ENCODE measurements around the gene ZC3HAV1L. TPM values are rescaled to one million over a fixed set of nuclear protein-coding genes. Genes with fewer than 3 reads are reported as not detected.

Gene ZC3HAV1L
- total RNA-seq, 4 donors from 2014 or later = 7.3 to 12.4 (median 10.2) TPM

GRCh38 chr7:139072796-139073195 is 37.0 kb upstream of the ZC3HAV1L start:
- H3K36me3 ChIP-seq = peaks cover 0 to 91% of the 10 kb centered on the region in 2 donors
- no peaks in the 10 kb centered on the region for H3K9me3 ChIP-seq
- H3K4me1 ChIP-seq = no peaks in the 10 kb centered on the region
- H3K27ac ChIP-seq = no peak overlapping the region
- H3K27me3 ChIP-seq = no peaks in the 10 kb centered on the region
- TF ChIP-seq POLR2A (IDR thresholded peaks at IDR 0.05) (no peak), EP300 (IDR thresholded peaks at IDR 0.05) (no peak), POLR2AphosphoS5 (IDR thresholded peaks at IDR 0.05) (no peak), CTCF (IDR thresholded peaks at IDR 0.05) (no peak)
- H3K4me3 ChIP-seq = no peak overlapping the region
- ATAC-seq = no peak
- WGBS, 2 donors (ENCODE audit: low coverage in 1 of 2) = 50 to 86% methylated on average over 1 to 3 of the region's 8 CpGs

- Histone ChIP-seq H3K27ac (no peak overlapping the region), H3K9me3 (no peaks in the 10 kb centered on the region), H3K4me1 (no peaks in the 10 kb centered on the region), H3K36me3 (peaks cover 0 to 91% of the 10 kb centered on the region in 2 donors), H3K27me3 (no peaks in the 10 kb centered on the region), H3K4me3 (no peak overlapping the region)
- WGBS, 2 donors (ENCODE audit: low coverage in 1 of 2) = 86 to 100% methylated on average over 2 of the region's 3 CpGs
- TF ChIP-seq EP300 (IDR thresholded peaks at IDR 0.05) (no peak), POLR2AphosphoS5 (IDR thresholded peaks at IDR 0.05) (no peak), POLR2A (IDR thresholded peaks at IDR 0.05) (no peak), CTCF (IDR thresholded peaks at IDR 0.05) (no peak)
- ATAC-seq = no peak
Measured at GRCh38 chr7:139071680-139072079, 35.8 kb upstream of the ZC3HAV1L start.

- 98 to 100% methylated on average over 4 to 7 of the region's 9 CpGs for WGBS, 2 donors (ENCODE audit: low coverage in 1 of 2)
- no peak for ATAC-seq
- TF ChIP-seq POLR2AphosphoS5 (IDR thresholded peaks at IDR 0.05) (no peak), EP300 (IDR thresholded peaks at IDR 0.05) (no peak), POLR2A (IDR thresholded peaks at IDR 0.05) (no peak), CTCF (IDR thresholded peaks at IDR 0.05) (no peak)
- no peak overlapping the region for H3K27ac ChIP-seq
- no peaks in the 10 kb centered on the region for H3K4me1 ChIP-seq
- H3K9me3 ChIP-seq = no peaks in the 10 kb centered on the region
- H3K36me3 ChIP-seq = peaks cover 0 to 100% of the 10 kb centered on the region in 2 donors
- H3K4me3 ChIP-seq = no peak overlapping the region
- no peaks in the 10 kb centered on the region for H3K27me3 ChIP-seq
Measured at GRCh38 chr7:139068544-139069399, 32.9 kb upstream of the ZC3HAV1L start.

GRCh38 chr7:139066315-139066714 is 30.5 kb upstream of the ZC3HAV1L start:
- no peak overlapping the region for H3K27ac ChIP-seq
- no peak for ATAC-seq
- no peaks in the 10 kb centered on the region for H3K9me3 ChIP-seq
- peaks cover 0 to 100% of the 10 kb centered on the region in 2 donors for H3K36me3 ChIP-seq
- no peaks in the 10 kb centered on the region for H3K27me3 ChIP-seq
- 77 to 94% methylated on average over 4 to 9 of the region's 9 CpGs for WGBS, 2 donors (ENCODE audit: low coverage in 1 of 2)
- no peaks in the 10 kb centered on the region for H3K4me1 ChIP-seq
- H3K4me3 ChIP-seq = no peak overlapping the region
- TF ChIP-seq POLR2A (IDR thresholded peaks at IDR 0.05) = no peak
- TF ChIP-seq POLR2AphosphoS5 (IDR thresholded peaks at IDR 0.05) = no peak
- no peak for TF ChIP-seq EP300 (IDR thresholded peaks at IDR 0.05)
- no peak for TF ChIP-seq CTCF (IDR thresholded peaks at IDR 0.05)

- 54 to 58% methylated on average over 7 to 10 of the region's 11 CpGs for WGBS, 2 donors (ENCODE audit: low coverage in 1 of 2)
Measured at GRCh38 chr7:139065323-139065722, 29.5 kb upstream of the ZC3HAV1L start.

More at GRCh38 chr7:139065323-139065722, 29.5 kb upstream of the ZC3HAV1L start:
- Histone ChIP-seq H3K4me3 (no peak overlapping the region), H3K36me3 (peaks cover 0 to 100% of the 10 kb centered on the region in 2 donors), H3K4me1 (no peaks in the 10 kb centered on the region), H3K27ac (no peak overlapping the region), H3K27me3 (no peaks in the 10 kb centered on the region), H3K9me3 (no peaks in the 10 kb centered on the region)
- ATAC-seq = no peak
- TF ChIP-seq CTCF (IDR thresholded peaks at IDR 0.05) = no peak
- TF ChIP-seq POLR2AphosphoS5 (IDR thresholded peaks at IDR 0.05) = no peak
- no peak for TF ChIP-seq POLR2A (IDR thresholded peaks at IDR 0.05)
- TF ChIP-seq EP300 (IDR thresholded peaks at IDR 0.05) = no peak
